ENCODE results near the gene NPFFR1.

NPFFR1 gene

GRCh38 chr10:70321233-70321632 lies 37.4 kb upstream of the NPFFR1 start:
- POLR2A ChIA-PET: interaction anchor here (0.9 to 1.4 kb wide), 2 partner anchors 38 to 88 kb away, joined by 3 read pairs; partner anchors contain the start of gene PPA1
- no peak for TF ChIP-seq ZSCAN18 (tag by site-specific recombination; IDR thresholded peaks at IDR 0.05)
- TF ChIP-seq ZNF518A (tag by site-specific recombination; conservative IDR thresholded peaks at IDR 0.05; ENCODE audit: low read depth): no peak
- TF ChIP-seq OVOL3 (tag by site-specific recombination; IDR thresholded peaks at IDR 0.05): no peak
- TF ChIP-seq ZBTB44 (tag by site-specific recombination; IDR thresholded peaks at IDR 0.05): no peak
- no peak for TF ChIP-seq OSR2 (tag by site-specific recombination; IDR thresholded peaks at IDR 0.05)

GRCh38 chr10:70320751-70321150 lies 36.9 kb upstream of the NPFFR1 start:
- TF ChIP-seq ZSCAN5A (tag by site-specific recombination; IDR thresholded peaks at IDR 0.05) (no peak), GLIS1 (tag by site-specific recombination; IDR thresholded peaks at IDR 0.05) (peak; percentile 24; the same call in 1 of the 2 replicates), ZNF623 (tag by site-specific recombination; IDR thresholded peaks at IDR 0.05) (no peak), ZNF549 (tag by site-specific recombination; IDR thresholded peaks at IDR 0.05) (no peak)
- no peak overlapping the region for H3K27ac ChIP-seq (ENCODE audit: extremely low read depth, low read depth, low read length)
- H3K36me3 ChIP-seq (ENCODE audit: control insufficient read depth in 2 of 2, insufficient read depth in 1 of 2, low read length in 2 of 2): no peaks in the 10 kb centered on the region
- ChIA-PET POLR2A (interaction anchor here (0.9 to 1.4 kb wide), 2 partner anchors 38 to 87 kb away, joined by 3 read pairs; partner anchors contain the start of gene PPA1), CTCF (interaction anchor here (1.4 to 1.7 kb wide), 2 partner anchors 28 to 44 kb away, joined by 4 to 6 read pairs; no protein-coding TSS in a partner anchor)
- no peak overlapping the region for H3K4me3 ChIP-seq (ENCODE audit: low read depth, low read length)
- no peaks in the 10 kb centered on the region for H3K9me3 ChIP-seq (ENCODE audit: control insufficient read depth, insufficient read depth, low read depth, low read length)
- H3K4me1 ChIP-seq (ENCODE audit: control insufficient read depth, insufficient read depth, low read length): no peaks in the 10 kb centered on the region

More at GRCh38 chr10:70321233-70321632, 37.4 kb upstream of the NPFFR1 start:
- Histone ChIP-seq H3K27ac (ENCODE audit: extremely low read depth, low read depth, low read length) (no peak overlapping the region), H3K9me3 (ENCODE audit: control insufficient read depth, insufficient read depth, low read depth, low read length) (no peaks in the 10 kb centered on the region), H3K4me3 (ENCODE audit: low read depth, low read length) (no peak overlapping the region), H3K36me3 (ENCODE audit: control insufficient read depth in 2 of 2, insufficient read depth in 1 of 2, low read length in 2 of 2) (no peaks in the 10 kb centered on the region), H3K4me1 (ENCODE audit: control insufficient read depth, insufficient read depth, low read length) (no peaks in the 10 kb centered on the region)
- CTCF ChIA-PET: interaction anchor here (1.0 to 1.7 kb wide), 3 partner anchors 27 to 43 kb away, joined by 3 to 6 read pairs (median 4); no protein-coding TSS in a partner anchor

GRCh38 chr10:70319824-70320223 lies 36.0 kb upstream of the NPFFR1 start:
- Histone ChIP-seq H3K27ac (ENCODE audit: extremely low read depth, low read depth, low read length) (no peak overlapping the region), H3K4me1 (ENCODE audit: control insufficient read depth, insufficient read depth, low read length) (no peaks in the 10 kb centered on the region), H3K36me3 (ENCODE audit: control insufficient read depth in 2 of 2, insufficient read depth in 1 of 2, low read length in 2 of 2) (no peaks in the 10 kb centered on the region), H3K4me3 (ENCODE audit: low read depth, low read length) (no peak overlapping the region), H3K9me3 (ENCODE audit: control insufficient read depth, insufficient read depth, low read depth, low read length) (no peaks in the 10 kb centered on the region)
- CTCF ChIA-PET: no interaction called here
- TF ChIP-seq ZNF426 (tag by site-specific recombination; IDR thresholded peaks at IDR 0.05): no peak
- POLR2A ChIA-PET: no interaction called here

Measured in HEK293 (cell line).